Transverse colon (tissue), 4 donors: ENCODE results near the gene STK39. TPM values are rescaled to one million over a fixed set of nuclear protein-coding genes. Genes with fewer than 3 reads are reported as not detected.
"Not testable (repeated sequence)": the region's sequence is repeated elsewhere in the genome, so short reads cannot be mapped to it uniquely, and the experiment has no call there.

ENCODE experiments used
- DNase-seq: peaks from one replicate; pipeline ENCODE4 v3.0.0-alpha.2; 2019
- H3K27ac ChIP-seq, 4 donors: fragments of 200-600 bp; sonication (generic); 2 replicates each; pipeline ENCODE4 v1.5.1; 2016 to 2018; ENCODE audit warnings: inconsistent platforms in 4 of 4
- H3K27me3 ChIP-seq: fragments of 200-600 bp; sonication (generic); 2 replicates; pipeline ENCODE4 v1.5.1; 2017; ENCODE audit warnings: inconsistent platforms
- H3K36me3 ChIP-seq, 4 donors: fragments of 200-600 bp; sonication (generic); 2 replicates each; pipeline ENCODE4 v1.5.1; 2017 to 2019; ENCODE audit warnings: inconsistent platforms in 4 of 4
- H3K4me1 ChIP-seq, 4 donors: fragments of 200-600 bp; sonication (generic); 2 replicates each; pipeline ENCODE4 v1.5.1; 2017 to 2020; ENCODE audit warnings: inconsistent platforms in 4 of 4
- H3K4me3 ChIP-seq, 4 donors: fragments of 200-600 bp; sonication (generic); 1 replicate in 1 of 4; 2 replicates in 3 of 4; pipeline versions ENCODE4 v1.5.1 to v1.6.1; 2017 to 2019; ENCODE audit warnings: inconsistent platforms in 4 of 4
- H3K9me3 ChIP-seq, 2 donors: fragments of 200-600 bp; sonication (generic); 2 replicates each; pipeline ENCODE4 v1.5.1; 2017 to 2019; ENCODE audit warnings: inconsistent platforms in 2 of 2
- CTCF ChIP-seq, 5 experiments: fragments of 200-600 bp in 3 of 5; fragments of 450-650 bp in 2 of 5; sonication (generic) in 3 of 5; IDR thresholded peaks; 1 replicate in 2 of 5; 2 replicates in 3 of 5; pipeline ENCODE4 v1.5.1; 2016 to 2017; ENCODE audit warnings: antibody characterized with exemption in 5 of 5, inconsistent platforms in 3 of 5, mild to moderate bottlenecking in 2 of 5, moderate library complexity in 1 of 5
- EP300 ChIP-seq: sonication (generic); formaldehyde crosslinking; IDR thresholded peaks from one replicate; pipeline ENCODE4 v1.6.1; 2017; ENCODE audit warnings: antibody characterized with exemption, low read depth
- POLR2A ChIP-seq: fragments of 450-650 bp; IDR thresholded peaks from one replicate; pipeline ENCODE4 v1.6.1; 2016; ENCODE audit warnings: antibody characterized with exemption, mild to moderate bottlenecking, moderate library complexity
- POLR2AphosphoS5 ChIP-seq, 3 donors: sonication (generic); formaldehyde crosslinking; IDR thresholded peaks; one replicate each; pipeline ENCODE4 v1.6.1; 2016; ENCODE audit warnings: antibody characterized with exemption in 3 of 3
- WGBS, 2 donors: methylation state at CpG; one replicate each; pipeline ENCODE4 v1.1.5; 2018; ENCODE audit warnings: low coverage in 1 of 2; 5-methylcytosine and 5-hydroxymethylcytosine counted together
- in situ Hi-C, 4 donors: fragments of 200-750 bp; cut with MboI; loops; one replicate each; pipeline versions ENCODE4 v1.15.0 to v1.15.1; 2017; ENCODE audit warnings: low sequenced_read_pairs in 3 of 4, low pct_ligation_motif_present in 1 of 4, low pct_unique_long_range_greater_than_20kb in 1 of 4
- intact Hi-C: fragments of 100-400 bp; cut with DNase I; formaldehyde crosslinking; loops from one replicate; pipeline ENCODE4 v1.15.1; 2023; ENCODE audit warnings: low total_unique reads
- total RNA-seq, 4 donors: library from RNA; depleted of rRNA; stranded (reverse); fragments of >200 nt; gene quantifications; one replicate each; pipeline ENCODE4 v1.1.0, GENCODE V29; 2016

STK39 gene
- total RNA-seq, 4 donors from 2014 or later = 30.6 to 46.1 (median 36.7) TPM

- intact Hi-C loops = no loop called here
- TF ChIP-seq CTCF (IDR thresholded peaks at IDR 0.05) (no peak), EP300 (no peak)
- Histone ChIP-seq H3K9me3 (no peaks in the 10 kb centered on the region), H3K36me3 (no peaks in the 10 kb centered on the region), H3K27me3 (no peaks in the 10 kb centered on the region), H3K4me3 (no peak overlapping the region), H3K27ac (no peak overlapping the region), H3K4me1 (no peaks in the 10 kb centered on the region)
- 39 to 64% methylated on average over 2 to 3 of the region's 3 CpGs for WGBS, 2 donors
- in situ Hi-C loops = no loop called here
- DNase-seq = no peak
Measured at GRCh38 chr2:168272225-168272624, 24.8 kb upstream of the STK39 start.

GRCh38 chr2:168262926-168263325 is 15.5 kb upstream of the STK39 start:
- H3K36me3 ChIP-seq, H3K4me1 ChIP-seq, H3K4me3 ChIP-seq, H3K27me3 ChIP-seq, intact Hi-C loops, H3K27ac ChIP-seq, in situ Hi-C loops, DNase-seq: not testable (repeated sequence)
- peaks cover 8 to 12% of the 10 kb centered on the region in 2 donors for H3K9me3 ChIP-seq
- WGBS, 2 donors = 90 to 91% methylated on average over 2 of the region's 2 CpGs

GRCh38 chr2:168256448-168256847 is 9.1 kb upstream of the STK39 start:
- Histone ChIP-seq H3K4me3 (no peak overlapping the region), H3K4me1 (peaks cover 0 to 7% (median 4%) of the 10 kb centered on the region in 4 donors), H3K27me3 (no peaks in the 10 kb centered on the region), H3K27ac (peak overlapping the region; percentile 58 to 72 (median 68)), H3K36me3 (no peaks in the 10 kb centered on the region), H3K9me3 (peaks cover 8 to 12% of the 10 kb centered on the region in 2 donors)
- intact Hi-C loops = no loop called here
- peak; percentile 60 for DNase-seq
- WGBS, 2 donors = 33 to 43% methylated on average over 1 to 2 of the region's 2 CpGs
- in situ Hi-C loops = no loop called here
- TF ChIP-seq CTCF (IDR thresholded peaks at IDR 0.05) = no peak
- TF ChIP-seq POLR2AphosphoS5 (IDR thresholded peaks at IDR 0.05) = peak in 2 of 3 donors; percentile 31 to 32

GRCh38 chr2:168255866-168256265 is 8.5 kb upstream of the STK39 start:
- Histone ChIP-seq H3K4me3 (no peak overlapping the region), H3K27me3 (no peaks in the 10 kb centered on the region), H3K36me3 (no peaks in the 10 kb centered on the region), H3K4me1 (peaks cover 0 to 7% (median 4%) of the 10 kb centered on the region in 4 donors), H3K27ac (peak overlapping the region; percentile 44 to 70 (median 58)), H3K9me3 (peaks cover 8 to 12% of the 10 kb centered on the region in 2 donors)
- TF ChIP-seq POLR2AphosphoS5 (IDR thresholded peaks at IDR 0.05) (no peak), EP300 (no peak), POLR2A (no peak), CTCF (IDR thresholded peaks at IDR 0.05) (no peak)
- intact Hi-C loops = no loop called here
- no peak for DNase-seq
- in situ Hi-C loops = no loop called here
- WGBS, 2 donors = 73 to 83% methylated on average over 2 to 3 of the region's 3 CpGs

- TF ChIP-seq CTCF (IDR thresholded peaks at IDR 0.05) (no peak), POLR2AphosphoS5 (IDR thresholded peaks at IDR 0.05) (no peak), POLR2A (no peak), EP300 (no peak)
- Histone ChIP-seq H3K9me3 (peaks cover 8 to 12% of the 10 kb centered on the region in 2 donors), H3K27ac (no peak overlapping the region), H3K4me3 (no peak overlapping the region), H3K4me1 (peaks cover 0 to 7% (median 4%) of the 10 kb centered on the region in 4 donors), H3K36me3 (no peaks in the 10 kb centered on the region), H3K27me3 (no peaks in the 10 kb centered on the region)
- 83 to 93% methylated on average over 1 to 8 of the region's 8 CpGs for WGBS, 2 donors
- intact Hi-C loops (no loop called here), in situ Hi-C loops (no loop called here)
- DNase-seq = no peak
Measured at GRCh38 chr2:168255103-168255502, 7.7 kb upstream of the STK39 start.
